GM12878 (cell line): ENCODE results near the gene LST1. TPM values are rescaled to one million over a fixed set of nuclear protein-coding genes. Genes with fewer than 3 reads are reported as not detected.

Experiments
- ATAC-seq: fragments of 200-7000 bp; cut with Tn5 transposase; 3 replicates; pipeline ENCODE4 v1.9.1; 2020; ENCODE audit warnings: mild to moderate bottlenecking, moderate library complexity
- BruUV-seq: library from RNA; stranded (reverse); fragments of 400-500 nt; replicated peaks from 2 replicates; lab custom pipeline; 2021; lab: Mats Ljungman, UMichigan
- CTCF ChIA-PET: fragments of 300-600 bp; sonication (Branson Sonifier 250); formaldehyde crosslinking; extraction: SDS; loops from one replicate; lab custom pipeline; 2021; ENCODE audit warnings: inconsistent platforms; lab: Yijun Ruan, JAX
- POLR2A ChIA-PET: fragments of 350-600 bp; formaldehyde crosslinking; extraction: SDS; loops from one replicate; lab custom pipeline; 2021; ENCODE audit warnings: inconsistent platforms; lab: Charles Lee
- RAD21 ChIA-PET: fragments of 300-600 bp; sonication (Branson Sonifier 250); formaldehyde crosslinking; loops from one replicate; lab custom pipeline; 2023; ENCODE audit warnings: antibody characterized with exemption; ENCODE audit not compliant: unreplicated experiment; lab: Charles Lee
- SMC1A ChIA-PET: fragments of 300-600 bp; sonication (Branson Sonifier 250); formaldehyde crosslinking; loops from one replicate; lab custom pipeline; 2023; ENCODE audit not compliant: unreplicated experiment, uncharacterized antibody; lab: Charles Lee
- DNase-seq: peaks from one replicate; pipeline ENCODE4 v3.0.0-alpha.2; 2011; ENCODE audit warnings: low read depth, low spot score
- FAIRE-seq: peaks from 3 replicates; lab custom pipeline; 2011; peaks lifted over from hg19 to GRCh38; lab: Jason Lieb, UNC
- H2AFZ ChIP-seq: 2 replicates; pipeline ENCODE4 v1.6.0; 2011; ENCODE audit warnings: low read depth, low read length, control low read depth; ENCODE audit not compliant: control insufficient read depth
- H3K27ac ChIP-seq: 2 replicates; pipeline ENCODE4 v1.5.1; 2011; ENCODE audit warnings: control low read depth; ENCODE audit not compliant: control insufficient read depth, insufficient read depth
- H3K27me3 ChIP-seq, 2 experiments: replicated peaks in 1 of 2; 2 replicates each; pipeline versions ENCODE4 v1.6.0 to v1.6.1; 2011; ENCODE audit warnings: low read length in 1 of 2; ENCODE audit not compliant: control insufficient read depth in 2 of 2, insufficient read depth in 2 of 2
- H3K36me3 ChIP-seq, 2 experiments: 2 replicates each; pipeline ENCODE4 v1.5.1; 2011; ENCODE audit warnings: low read length in 1 of 2; ENCODE audit not compliant: control insufficient read depth in 2 of 2, insufficient read depth in 2 of 2
- H3K4me1 ChIP-seq: 2 replicates; pipeline ENCODE4 v1.6.1; 2011; ENCODE audit warnings: mild to moderate bottlenecking, low read length, moderate library complexity, mixed read lengths; ENCODE audit not compliant: control insufficient read depth, insufficient read depth
- H3K4me2 ChIP-seq: 2 replicates; pipeline ENCODE4 v1.6.0; 2011; ENCODE audit warnings: control low read depth; ENCODE audit not compliant: control insufficient read depth, insufficient read depth
- H3K4me3 ChIP-seq: fragments of 200-600 bp; sonication (generic); 2 replicates; pipeline ENCODE4 v1.5.1; 2016
- H3K79me2 ChIP-seq: 2 replicates; pipeline ENCODE4 v1.6.0; 2011; ENCODE audit warnings: low read length; ENCODE audit not compliant: control insufficient read depth, insufficient read depth
- H3K9ac ChIP-seq: 2 replicates; pipeline ENCODE4 v1.8.0; 2011; ENCODE audit warnings: low read length, control low read depth, mixed read lengths; ENCODE audit not compliant: control insufficient read depth, insufficient read depth
- H3K9me3 ChIP-seq: replicated peaks from 3 replicates; pipeline ENCODE4 v1.5.1; 2011; ENCODE audit warnings: mild to moderate bottlenecking, low read length; ENCODE audit not compliant: control insufficient read depth, insufficient read depth
- H4K20me1 ChIP-seq: 2 replicates; pipeline ENCODE4 v1.6.0; 2011; ENCODE audit not compliant: control insufficient read depth, insufficient read depth
- BRCA1 ChIP-seq: IDR thresholded peaks from 2 replicates; pipeline ENCODE4 v1.6.1; 2011; ENCODE audit warnings: low read depth, low read length, improper control_type of control experiment
- SMC3 ChIP-seq: IDR thresholded peaks from 2 replicates; pipeline ENCODE4 v1.6.1; 2011; ENCODE audit warnings: low read length, improper control_type of control experiment, borderline replicate concordance
- SRF ChIP-seq, 2 experiments: IDR thresholded peaks; 2 replicates each; pipeline ENCODE4 v1.6.1; 2011; ENCODE audit warnings: low read depth in 2 of 2, low read length in 2 of 2, mild to moderate bottlenecking in 1 of 2, moderate library complexity in 1 of 2
- WGBS: methylation state at CpG from one replicate; pipeline ENCODE4 v1.1.6; 2016; ENCODE audit warnings: low lambda C conversion rate; ENCODE audit not compliant: insufficient replicate concordance, insufficient coverage; ENCODE audit errors: missing lambda C conversion rate; 5-methylcytosine and 5-hydroxymethylcytosine counted together
- in situ Hi-C: fragments of 300-500 bp; cut with MboI; formaldehyde crosslinking; loops from 9 replicates; pipeline ENCODE4 v1.14.3; 2018; ENCODE audit warnings: mixed read lengths
- intact Hi-C: fragments of 100-400 bp; cut with micrococcal nuclease; formaldehyde crosslinking; loops from one replicate; pipeline ENCODE4 v1.14.2; 2022; ENCODE audit not compliant: unreplicated experiment
- polyA plus RNA-seq, 11 experiments: library from polyadenylated mRNA; depleted of rRNA in 4 of 11; unstranded in 6 of 11; stranded (reverse) in 5 of 11; fragments of >200 nt; fragmentation: Nextera tagmentation in 4 of 11; fragmentation: Illumina TruSeq in 1 of 11; extraction: Ambion mirVana in 4 of 11; extraction: Trizol in 1 of 11; gene quantifications; 1 replicate in 1 of 11; 2 replicates in 10 of 11; pipeline versions ENCODE4 v1.2.1 to v1.2.3, GENCODE V29; 2011 to 2016; ENCODE audit warnings: inconsistent platforms in 2 of 11, missing spikeins in 2 of 11, low read depth in 1 of 11
- total RNA-seq, 4 experiments: library from RNA; depleted of rRNA in 3 of 4; stranded (reverse); fragments of >200 nt in 3 of 4; fragmentation: Illumina TruSeq in 1 of 4; extraction: Trizol in 1 of 4; gene quantifications; 2 replicates each; pipeline versions ENCODE4 v1.2.1 to v1.2.3, GENCODE V29; 2013 to 2021
- TF ChIP-seq, protein P1 (sequence below): fragments of 450-650 bp; IDR thresholded peaks from 2 replicates; pipeline ENCODE4 v1.6.1; 2017; ENCODE audit warnings: low read depth, mild to moderate bottlenecking, moderate library complexity
- TF ChIP-seq, protein P2 (sequence below), 3 experiments: IDR thresholded peaks in 2 of 3; conservative IDR thresholded peaks in 1 of 3; 2 replicates each; pipeline ENCODE4 v1.5.1; 2011; ENCODE audit warnings: low read depth in 3 of 3, low read length in 3 of 3, mild to moderate bottlenecking in 3 of 3, control low read depth in 2 of 3, moderate library complexity in 2 of 3, inconsistent platforms in 1 of 3, mixed read lengths in 1 of 3; ENCODE audit not compliant: control insufficient read depth in 2 of 3, insufficient read depth in 1 of 3; ENCODE audit errors: extremely low read depth in 1 of 3
- TF ChIP-seq, protein P3 (sequence below): fragments of 450-650 bp; IDR thresholded peaks from 2 replicates; pipeline ENCODE4 v1.6.1; 2017; ENCODE audit warnings: mild to moderate bottlenecking, moderate library complexity
- TF ChIP-seq, protein P4 (sequence below): IDR thresholded peaks from 2 replicates; pipeline ENCODE4 v1.6.1; 2012; ENCODE audit warnings: improper control_type of control experiment, low read depth, low read length; ENCODE audit not compliant: insufficient replicate concordance

The LST1 gene
- total and polyA plus RNA-seq, 10 of the 15 experiments (the other 5 are each of a cell fraction or from before 2014, with no cell fraction given), result 4.1 to 35.5 (median 16.4) TPM

DNA sequence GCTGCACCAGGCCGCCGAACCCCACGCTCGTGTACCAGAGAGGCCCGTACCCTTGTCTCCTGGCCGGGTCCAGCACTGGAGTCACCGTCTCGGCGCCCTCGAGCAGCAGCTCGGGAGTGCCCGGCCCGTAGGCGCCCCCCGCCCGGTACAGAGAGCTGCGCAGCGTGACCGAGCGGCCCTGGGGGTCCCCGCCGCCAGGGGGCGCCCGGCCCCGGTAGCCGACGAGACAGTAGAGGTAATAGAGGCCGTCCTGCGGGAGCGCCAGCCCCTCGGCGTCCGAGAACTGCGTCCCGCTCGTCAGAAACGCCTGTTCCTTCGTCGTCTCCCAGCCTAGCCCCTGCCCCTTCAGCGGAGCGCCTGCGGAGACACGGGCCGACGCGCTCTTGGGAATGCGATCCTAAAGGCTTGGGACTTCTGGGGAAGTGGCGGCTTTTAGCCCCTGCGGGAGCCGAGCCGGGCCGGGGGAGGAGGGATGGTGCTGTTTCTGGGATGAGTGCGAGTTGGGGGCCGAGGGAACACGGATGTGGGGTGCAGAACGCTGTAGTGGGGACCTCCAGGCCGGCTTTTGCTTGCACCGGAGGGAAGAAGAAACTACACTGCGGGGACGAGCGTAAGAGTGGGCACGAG, 5.2 kb upstream of the LST1 start:
- no peaks in the 10 kb centered on the region for H3K9me3 ChIP-seq
- peak overlapping the region; percentile 76 for H2AFZ ChIP-seq
- peak overlapping the region; percentile 95 for H3K4me2 ChIP-seq
- DNase-seq (no peak), FAIRE-seq (no peak), ATAC-seq (peak; percentile 83)
- H3K9ac ChIP-seq, result peak overlapping the region; percentile 90
- intact Hi-C loops (loop anchor here (1.0 to 2.0 kb wide), 3 partner anchors 17 to 30 kb away; no protein-coding TSS in a partner anchor), in situ Hi-C loops (no loop called here)
- no peaks in the 10 kb centered on the region for H3K27me3 ChIP-seq
- CTCF ChIA-PET, result interaction anchor here (0.7 to 31.0 kb wide), 9 partner anchors 12 to 250 kb away, joined by 3 to 2098 read pairs (median 5); partner anchors contain the start of genes AIF1, ATP6V1G2, DDX39B and LST1
- BruUV-seq, result no TSS peak
- SMC1A ChIA-PET, result interaction anchor here (0.8 to 45.5 kb wide), 7 partner anchors 14 to 249 kb away, joined by 3 to 1989 read pairs (median 6); partner anchors contain the start of genes AIF1, ATP6V1G2, DDX39B and LTA
- peak overlapping the region; percentile 93 for H3K4me3 ChIP-seq
- H3K79me2 ChIP-seq, result peaks cover 64% of the 10 kb centered on the region
- no peaks in the 10 kb centered on the region for H4K20me1 ChIP-seq
- peaks cover 41% of the 10 kb centered on the region for H3K4me1 ChIP-seq
- POLR2A ChIA-PET, result interaction anchor here (0.6 to 17.1 kb wide), 9 partner anchors 9 to 282 kb away, joined by 3 to 282 read pairs (median 6); partner anchors contain the start of genes ATP6V1G2, LTA, NCR3 and NEU1
- RAD21 ChIA-PET, result interaction anchor here (0.8 to 17.5 kb wide), 8 partner anchors 8 to 250 kb away, joined by 3 to 620 read pairs (median 5); partner anchors contain the start of genes ATP6V1G2, LTA, NCR3 and NFKBIL1
- under 1% methylated on average over 55 of the region's 62 CpGs for WGBS
- peak overlapping the region; percentile 91 for H3K27ac ChIP-seq
- peaks cover 0 to 7% of the 10 kb centered on the region in 2 experiments; a peak in 2 of 4 replicates for H3K36me3 ChIP-seq
- TF ChIP-seq BRCA1 (no peak), SMC3 (peak; percentile 63), SRF (IDR thresholded peaks at IDR 0.05; ENCODE audit: low read depth in 2 of 2, low read length in 2 of 2) (no peak)
- TF ChIP-seq, protein P1, sequence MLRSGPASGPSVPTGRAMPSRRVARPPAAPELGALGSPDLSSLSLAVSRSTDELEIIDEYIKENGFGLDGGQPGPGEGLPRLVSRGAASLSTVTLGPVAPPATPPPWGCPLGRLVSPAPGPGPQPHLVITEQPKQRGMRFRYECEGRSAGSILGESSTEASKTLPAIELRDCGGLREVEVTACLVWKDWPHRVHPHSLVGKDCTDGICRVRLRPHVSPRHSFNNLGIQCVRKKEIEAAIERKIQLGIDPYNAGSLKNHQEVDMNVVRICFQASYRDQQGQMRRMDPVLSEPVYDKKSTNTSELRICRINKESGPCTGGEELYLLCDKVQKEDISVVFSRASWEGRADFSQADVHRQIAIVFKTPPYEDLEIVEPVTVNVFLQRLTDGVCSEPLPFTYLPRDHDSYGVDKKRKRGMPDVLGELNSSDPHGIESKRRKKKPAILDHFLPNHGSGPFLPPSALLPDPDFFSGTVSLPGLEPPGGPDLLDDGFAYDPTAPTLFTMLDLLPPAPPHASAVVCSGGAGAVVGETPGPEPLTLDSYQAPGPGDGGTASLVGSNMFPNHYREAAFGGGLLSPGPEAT, result peak; percentile 60; the same call in 1 of the 2 replicates
- TF ChIP-seq, protein P2, sequence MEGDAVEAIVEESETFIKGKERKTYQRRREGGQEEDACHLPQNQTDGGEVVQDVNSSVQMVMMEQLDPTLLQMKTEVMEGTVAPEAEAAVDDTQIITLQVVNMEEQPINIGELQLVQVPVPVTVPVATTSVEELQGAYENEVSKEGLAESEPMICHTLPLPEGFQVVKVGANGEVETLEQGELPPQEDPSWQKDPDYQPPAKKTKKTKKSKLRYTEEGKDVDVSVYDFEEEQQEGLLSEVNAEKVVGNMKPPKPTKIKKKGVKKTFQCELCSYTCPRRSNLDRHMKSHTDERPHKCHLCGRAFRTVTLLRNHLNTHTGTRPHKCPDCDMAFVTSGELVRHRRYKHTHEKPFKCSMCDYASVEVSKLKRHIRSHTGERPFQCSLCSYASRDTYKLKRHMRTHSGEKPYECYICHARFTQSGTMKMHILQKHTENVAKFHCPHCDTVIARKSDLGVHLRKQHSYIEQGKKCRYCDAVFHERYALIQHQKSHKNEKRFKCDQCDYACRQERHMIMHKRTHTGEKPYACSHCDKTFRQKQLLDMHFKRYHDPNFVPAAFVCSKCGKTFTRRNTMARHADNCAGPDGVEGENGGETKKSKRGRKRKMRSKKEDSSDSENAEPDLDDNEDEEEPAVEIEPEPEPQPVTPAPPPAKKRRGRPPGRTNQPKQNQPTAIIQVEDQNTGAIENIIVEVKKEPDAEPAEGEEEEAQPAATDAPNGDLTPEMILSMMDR (IDR thresholded peaks at IDR 0.05 in 2 of 3, conservative IDR thresholded peaks at IDR 0.05 in 1 of 3; ENCODE audit: control insufficient read depth in 2 of 3, extremely low read depth in 1 of 3, insufficient read depth in 1 of 3, low read depth in 3 of 3, low read length in 3 of 3), result peak; percentile 96 to 97 (median 97)
- TF ChIP-seq, protein P3, sequence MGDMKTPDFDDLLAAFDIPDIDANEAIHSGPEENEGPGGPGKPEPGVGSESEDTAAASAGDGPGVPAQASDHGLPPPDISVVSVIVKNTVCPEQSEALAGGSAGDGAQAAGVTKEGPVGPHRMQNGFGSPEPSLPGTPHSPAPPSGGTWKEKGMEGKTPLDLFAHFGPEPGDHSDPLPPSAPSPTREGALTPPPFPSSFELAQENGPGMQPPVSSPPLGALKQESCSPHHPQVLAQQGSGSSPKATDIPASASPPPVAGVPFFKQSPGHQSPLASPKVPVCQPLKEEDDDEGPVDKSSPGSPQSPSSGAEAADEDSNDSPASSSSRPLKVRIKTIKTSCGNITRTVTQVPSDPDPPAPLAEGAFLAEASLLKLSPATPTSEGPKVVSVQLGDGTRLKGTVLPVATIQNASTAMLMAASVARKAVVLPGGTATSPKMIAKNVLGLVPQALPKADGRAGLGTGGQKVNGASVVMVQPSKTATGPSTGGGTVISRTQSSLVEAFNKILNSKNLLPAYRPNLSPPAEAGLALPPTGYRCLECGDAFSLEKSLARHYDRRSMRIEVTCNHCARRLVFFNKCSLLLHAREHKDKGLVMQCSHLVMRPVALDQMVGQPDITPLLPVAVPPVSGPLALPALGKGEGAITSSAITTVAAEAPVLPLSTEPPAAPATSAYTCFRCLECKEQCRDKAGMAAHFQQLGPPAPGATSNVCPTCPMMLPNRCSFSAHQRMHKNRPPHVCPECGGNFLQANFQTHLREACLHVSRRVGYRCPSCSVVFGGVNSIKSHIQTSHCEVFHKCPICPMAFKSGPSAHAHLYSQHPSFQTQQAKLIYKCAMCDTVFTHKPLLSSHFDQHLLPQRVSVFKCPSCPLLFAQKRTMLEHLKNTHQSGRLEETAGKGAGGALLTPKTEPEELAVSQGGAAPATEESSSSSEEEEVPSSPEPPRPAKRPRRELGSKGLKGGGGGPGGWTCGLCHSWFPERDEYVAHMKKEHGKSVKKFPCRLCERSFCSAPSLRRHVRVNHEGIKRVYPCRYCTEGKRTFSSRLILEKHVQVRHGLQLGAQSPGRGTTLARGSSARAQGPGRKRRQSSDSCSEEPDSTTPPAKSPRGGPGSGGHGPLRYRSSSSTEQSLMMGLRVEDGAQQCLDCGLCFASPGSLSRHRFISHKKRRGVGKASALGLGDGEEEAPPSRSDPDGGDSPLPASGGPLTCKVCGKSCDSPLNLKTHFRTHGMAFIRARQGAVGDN, result peak; percentile 71
- TF ChIP-seq, protein P4, sequence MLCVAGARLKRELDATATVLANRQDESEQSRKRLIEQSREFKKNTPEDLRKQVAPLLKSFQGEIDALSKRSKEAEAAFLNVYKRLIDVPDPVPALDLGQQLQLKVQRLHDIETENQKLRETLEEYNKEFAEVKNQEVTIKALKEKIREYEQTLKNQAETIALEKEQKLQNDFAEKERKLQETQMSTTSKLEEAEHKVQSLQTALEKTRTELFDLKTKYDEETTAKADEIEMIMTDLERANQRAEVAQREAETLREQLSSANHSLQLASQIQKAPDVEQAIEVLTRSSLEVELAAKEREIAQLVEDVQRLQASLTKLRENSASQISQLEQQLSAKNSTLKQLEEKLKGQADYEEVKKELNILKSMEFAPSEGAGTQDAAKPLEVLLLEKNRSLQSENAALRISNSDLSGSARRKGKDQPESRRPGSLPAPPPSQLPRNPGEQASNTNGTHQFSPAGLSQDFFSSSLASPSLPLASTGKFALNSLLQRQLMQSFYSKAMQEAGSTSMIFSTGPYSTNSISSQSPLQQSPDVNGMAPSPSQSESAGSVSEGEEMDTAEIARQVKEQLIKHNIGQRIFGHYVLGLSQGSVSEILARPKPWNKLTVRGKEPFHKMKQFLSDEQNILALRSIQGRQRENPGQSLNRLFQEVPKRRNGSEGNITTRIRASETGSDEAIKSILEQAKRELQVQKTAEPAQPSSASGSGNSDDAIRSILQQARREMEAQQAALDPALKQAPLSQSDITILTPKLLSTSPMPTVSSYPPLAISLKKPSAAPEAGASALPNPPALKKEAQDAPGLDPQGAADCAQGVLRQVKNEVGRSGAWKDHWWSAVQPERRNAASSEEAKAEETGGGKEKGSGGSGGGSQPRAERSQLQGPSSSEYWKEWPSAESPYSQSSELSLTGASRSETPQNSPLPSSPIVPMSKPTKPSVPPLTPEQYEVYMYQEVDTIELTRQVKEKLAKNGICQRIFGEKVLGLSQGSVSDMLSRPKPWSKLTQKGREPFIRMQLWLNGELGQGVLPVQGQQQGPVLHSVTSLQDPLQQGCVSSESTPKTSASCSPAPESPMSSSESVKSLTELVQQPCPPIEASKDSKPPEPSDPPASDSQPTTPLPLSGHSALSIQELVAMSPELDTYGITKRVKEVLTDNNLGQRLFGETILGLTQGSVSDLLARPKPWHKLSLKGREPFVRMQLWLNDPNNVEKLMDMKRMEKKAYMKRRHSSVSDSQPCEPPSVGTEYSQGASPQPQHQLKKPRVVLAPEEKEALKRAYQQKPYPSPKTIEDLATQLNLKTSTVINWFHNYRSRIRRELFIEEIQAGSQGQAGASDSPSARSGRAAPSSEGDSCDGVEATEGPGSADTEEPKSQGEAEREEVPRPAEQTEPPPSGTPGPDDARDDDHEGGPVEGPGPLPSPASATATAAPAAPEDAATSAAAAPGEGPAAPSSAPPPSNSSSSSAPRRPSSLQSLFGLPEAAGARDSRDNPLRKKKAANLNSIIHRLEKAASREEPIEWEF, result no peak
